SK-N-SH treated with all-trans-retinoic acid at 6 μM for 48 hours (cell line): Measurements from ENCODE around the gene ZMIZ1.

ENCODE experiments used
- ATAC-seq: fragments of 200-7000 bp; cut with Tn5 transposase; 3 replicates; pipeline ENCODE4 v1.9.1; 2020; ENCODE audit warnings: mild to moderate bottlenecking, moderate library complexity
- ARNTL ChIP-seq: fragments of 450-650 bp; formaldehyde crosslinking; IDR thresholded peaks from 2 replicates; pipeline ENCODE4 v1.5.0; 2020; ENCODE audit warnings: low read depth, mild to moderate bottlenecking, moderate library complexity, borderline replicate concordance
- CSDC2 ChIP-seq: fragments of 250-450 bp; sonication (Bioruptor Pico); IDR thresholded peaks from 2 replicates; pipeline ENCODE4 v1.5.0; 2020; ENCODE audit warnings: mild to moderate bottlenecking, moderate library complexity
- GLIS3 ChIP-seq: fragments of 250-450 bp; sonication (Bioruptor Pico); IDR thresholded peaks from 2 replicates; pipeline ENCODE4 v1.5.0; 2020; ENCODE audit warnings: mild to moderate bottlenecking, moderate library complexity
- ISL1 ChIP-seq: fragments of 250-450 bp; sonication (Bioruptor Pico); IDR thresholded peaks from 2 replicates; pipeline ENCODE4 v2.1.2; 2022; ENCODE audit warnings: mild to moderate bottlenecking, moderate library complexity
- OSR1 ChIP-seq: fragments of 250-450 bp; sonication (Bioruptor Pico); IDR thresholded peaks from 2 replicates; pipeline ENCODE4 v1.8.0; 2022; ENCODE audit warnings: moderate library complexity, mild to moderate bottlenecking, inconsistent platforms
- PPARA ChIP-seq: fragments of 250-450 bp; sonication (Bioruptor Pico); IDR thresholded peaks from 2 replicates; pipeline ENCODE4 v1.5.0; 2020; ENCODE audit warnings: mild to moderate bottlenecking, borderline replicate concordance
- RARB ChIP-seq: fragments of 250-450 bp; sonication (Bioruptor Pico); IDR thresholded peaks from 2 replicates; pipeline ENCODE4 v1.8.0; 2021; ENCODE audit warnings: mild to moderate bottlenecking, moderate library complexity
- TCF4 ChIP-seq: fragments of 250-450 bp; sonication (Bioruptor Pico); IDR thresholded peaks from 2 replicates; pipeline ENCODE4 v1.8.0; 2021; ENCODE audit warnings: mild to moderate bottlenecking, moderate library complexity, borderline replicate concordance
- ZC3H10 ChIP-seq: fragments of 250-450 bp; sonication (Bioruptor Pico); IDR thresholded peaks from 2 replicates; pipeline ENCODE4 v1.5.1; 2021; ENCODE audit warnings: mild to moderate bottlenecking, moderate library complexity
- ZFP3 ChIP-seq: fragments of 250-450 bp; sonication (Bioruptor Pico); IDR thresholded peaks from 2 replicates; pipeline ENCODE4 v1.5.0; 2020; ENCODE audit warnings: mild to moderate bottlenecking, moderate library complexity
- ZFP30 ChIP-seq: fragments of 450-650 bp; formaldehyde crosslinking; IDR thresholded peaks from 2 replicates; pipeline ENCODE4 v1.5.0; 2022; ENCODE audit warnings: mild to moderate bottlenecking, moderate library complexity
- ZNF8 ChIP-seq: fragments of 450-650 bp; formaldehyde crosslinking; IDR thresholded peaks from 2 replicates; pipeline ENCODE4 v1.5.0; 2020; ENCODE audit warnings: mild to moderate bottlenecking, moderate library complexity
- TF ChIP-seq, protein P1 (sequence below): fragments of 250-450 bp; sonication (Bioruptor Pico); IDR thresholded peaks from 2 replicates; pipeline ENCODE4 v1.5.1; 2021; ENCODE audit warnings: mild to moderate bottlenecking, moderate library complexity
- TF ChIP-seq, protein P2 (sequence below): fragments of 250-450 bp; sonication (Bioruptor Pico); IDR thresholded peaks from 2 replicates; pipeline ENCODE4 v1.8.0; 2021; ENCODE audit warnings: low read depth, mild to moderate bottlenecking, moderate library complexity, borderline replicate concordance
- TF ChIP-seq, protein P3 (sequence below): fragments of 250-450 bp; sonication (Bioruptor Pico); IDR thresholded peaks from 2 replicates; pipeline ENCODE4 v1.8.0; 2020; ENCODE audit warnings: mild to moderate bottlenecking, moderate library complexity, borderline replicate concordance
- TF ChIP-seq, protein P4 (sequence below): fragments of 250-450 bp; sonication (Bioruptor Pico); IDR thresholded peaks from 2 replicates; pipeline ENCODE4 v1.5.1; 2020; ENCODE audit warnings: low read depth, mild to moderate bottlenecking, moderate library complexity
- TF ChIP-seq, protein P5 (sequence below): fragments of 250-450 bp; sonication (Bioruptor Pico); IDR thresholded peaks from 2 replicates; pipeline ENCODE4 v1.5.0; 2020; ENCODE audit warnings: mild to moderate bottlenecking, moderate library complexity

Gene ZMIZ1

DNA sequence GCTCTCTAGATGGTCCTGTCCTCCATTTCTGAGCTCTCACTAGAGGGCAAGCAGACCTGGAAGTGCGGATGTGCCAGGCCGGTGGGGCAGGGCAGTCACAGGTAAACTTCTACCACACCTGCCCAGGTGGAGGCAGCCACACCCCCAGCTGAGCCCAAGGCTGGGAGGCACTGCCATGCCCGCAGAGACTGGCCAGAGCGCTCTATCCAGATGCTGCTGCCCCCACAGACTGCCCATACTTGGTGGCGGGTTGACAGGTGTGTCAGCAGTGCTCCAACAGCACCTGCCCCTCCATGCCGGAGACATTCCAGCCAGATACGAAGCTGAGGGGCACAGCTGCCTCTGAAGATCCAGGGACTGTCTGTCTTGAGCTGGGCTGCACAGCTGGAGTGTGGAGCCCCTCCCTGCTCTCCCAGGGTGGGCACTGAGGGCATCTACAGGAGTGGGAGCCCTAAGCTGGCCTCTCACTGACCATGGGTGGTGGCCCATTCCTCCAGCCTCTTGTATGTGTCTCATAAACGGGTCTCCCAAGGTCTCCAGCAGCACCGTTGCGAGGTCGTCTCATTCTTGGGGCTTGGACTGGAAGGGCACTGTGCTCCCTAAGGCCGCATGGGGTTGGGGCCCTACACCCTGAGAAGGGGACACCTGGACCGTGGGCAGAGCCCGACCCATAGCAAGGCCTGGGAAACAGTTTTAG is 240.4 kb downstream of the ZMIZ1 start:
- no peak for ATAC-seq
- no peak for TF ChIP-seq GLIS3 (CRISPR knock-in tag)
- TF ChIP-seq ZNF8 (CRISPR knock-in tag), result no peak
- TF ChIP-seq ZFP3, result no peak
- TF ChIP-seq ARNTL (CRISPR knock-in tag), result no peak
- TF ChIP-seq, protein P1, sequence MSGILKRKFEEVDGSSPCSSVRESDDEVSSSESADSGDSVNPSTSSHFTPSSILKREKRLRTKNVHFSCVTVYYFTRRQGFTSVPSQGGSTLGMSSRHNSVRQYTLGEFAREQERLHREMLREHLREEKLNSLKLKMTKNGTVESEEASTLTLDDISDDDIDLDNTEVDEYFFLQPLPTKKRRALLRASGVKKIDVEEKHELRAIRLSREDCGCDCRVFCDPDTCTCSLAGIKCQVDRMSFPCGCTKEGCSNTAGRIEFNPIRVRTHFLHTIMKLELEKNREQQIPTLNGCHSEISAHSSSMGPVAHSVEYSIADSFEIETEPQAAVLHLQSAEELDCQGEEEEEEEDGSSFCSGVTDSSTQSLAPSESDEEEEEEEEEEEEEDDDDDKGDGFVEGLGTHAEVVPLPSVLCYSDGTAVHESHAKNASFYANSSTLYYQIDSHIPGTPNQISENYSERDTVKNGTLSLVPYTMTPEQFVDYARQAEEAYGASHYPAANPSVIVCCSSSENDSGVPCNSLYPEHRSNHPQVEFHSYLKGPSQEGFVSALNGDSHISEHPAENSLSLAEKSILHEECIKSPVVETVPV (CRISPR knock-in tag), result no peak
- TF ChIP-seq ISL1 (CRISPR knock-in tag), result no peak

DNA sequence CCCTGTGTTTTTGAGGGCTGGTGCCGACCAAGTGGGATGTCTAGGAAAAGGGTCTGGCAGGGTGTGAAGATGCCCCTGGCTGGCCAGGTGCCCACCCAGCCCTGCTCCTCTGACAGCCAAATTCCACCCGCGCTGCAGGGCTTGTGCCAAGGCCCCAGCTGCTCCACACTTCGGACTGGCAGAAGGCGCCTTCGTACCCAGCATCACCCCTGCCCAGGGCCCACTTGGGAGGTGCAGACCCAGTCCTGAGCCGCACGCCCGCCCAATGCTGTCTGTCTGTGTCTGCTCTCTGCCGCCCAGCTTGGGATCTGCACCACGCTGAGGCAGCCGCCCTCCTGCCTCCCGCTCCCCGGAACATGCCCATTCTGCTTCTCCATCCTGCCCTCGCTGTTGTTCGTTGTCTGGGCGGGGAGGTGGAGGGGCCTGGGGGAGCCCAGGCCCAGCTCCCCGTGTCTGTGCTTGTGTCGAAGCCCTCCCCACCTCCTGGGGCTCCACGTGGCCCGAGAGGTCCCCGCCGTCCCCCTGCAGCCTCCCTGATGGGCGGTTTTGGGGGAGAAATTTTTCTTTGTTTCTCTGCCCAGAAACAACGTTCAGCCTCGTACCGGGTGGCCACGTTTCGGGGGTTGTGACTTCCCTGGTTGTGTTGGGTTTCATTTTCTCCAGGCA is 241.6 kb downstream of the ZMIZ1 start:
- TF ChIP-seq, protein P2, sequence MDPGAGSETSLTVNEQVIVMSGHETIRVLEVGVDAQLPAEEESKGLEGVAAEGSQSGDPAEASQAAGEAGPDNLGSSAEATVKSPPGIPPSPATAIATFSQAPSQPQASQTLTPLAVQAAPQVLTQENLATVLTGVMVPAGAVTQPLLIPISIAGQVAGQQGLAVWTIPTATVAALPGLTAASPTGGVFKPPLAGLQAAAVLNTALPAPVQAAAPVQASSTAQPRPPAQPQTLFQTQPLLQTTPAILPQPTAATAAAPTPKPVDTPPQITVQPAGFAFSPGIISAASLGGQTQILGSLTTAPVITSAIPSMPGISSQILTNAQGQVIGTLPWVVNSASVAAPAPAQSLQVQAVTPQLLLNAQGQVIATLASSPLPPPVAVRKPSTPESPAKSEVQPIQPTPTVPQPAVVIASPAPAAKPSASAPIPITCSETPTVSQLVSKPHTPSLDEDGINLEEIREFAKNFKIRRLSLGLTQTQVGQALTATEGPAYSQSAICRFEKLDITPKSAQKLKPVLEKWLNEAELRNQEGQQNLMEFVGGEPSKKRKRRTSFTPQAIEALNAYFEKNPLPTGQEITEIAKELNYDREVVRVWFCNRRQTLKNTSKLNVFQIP (CRISPR knock-in tag), result no peak
- TF ChIP-seq OSR1 (CRISPR knock-in tag) (no peak), TCF4 (CRISPR knock-in tag) (no peak)
- ATAC-seq, result no peak

DNA sequence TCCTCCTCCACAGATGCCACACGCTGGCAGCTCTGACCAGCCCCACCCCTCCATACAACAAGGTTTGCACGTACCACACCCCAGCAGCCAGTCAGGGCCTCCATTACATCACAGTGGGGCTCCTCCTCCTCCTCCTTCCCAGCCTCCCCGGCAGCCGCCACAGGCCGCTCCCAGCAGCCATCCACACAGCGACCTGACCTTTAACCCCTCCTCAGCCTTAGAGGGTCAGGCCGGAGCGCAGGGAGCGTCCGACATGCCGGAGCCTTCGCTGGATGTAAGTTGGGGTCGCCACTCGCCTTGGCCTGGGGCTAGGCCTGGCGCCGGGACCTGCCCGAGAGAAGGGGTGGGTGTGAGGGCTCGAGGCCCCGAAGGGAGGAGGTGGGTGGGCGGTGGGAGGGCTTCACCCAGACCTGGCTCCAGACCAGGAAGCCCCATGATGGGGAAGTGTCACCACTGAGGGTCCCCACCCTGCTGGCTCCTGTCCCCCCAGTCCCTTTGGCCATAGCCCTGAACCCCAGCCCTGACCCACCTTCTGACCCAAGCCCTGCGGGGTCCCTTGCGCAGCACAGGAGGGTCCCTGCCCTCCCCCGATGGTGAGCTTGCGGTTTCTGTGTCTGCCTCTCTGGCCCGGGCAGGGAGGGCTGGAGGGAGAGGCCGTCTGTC is 242.3 kb downstream of the ZMIZ1 start:
- no peak for ATAC-seq
- TF ChIP-seq RARB (CRISPR knock-in tag), result no peak
- TF ChIP-seq GLIS3 (CRISPR knock-in tag), result no peak
- no peak for TF ChIP-seq TCF4 (CRISPR knock-in tag)
- TF ChIP-seq CSDC2 (CRISPR knock-in tag), result no peak
- TF ChIP-seq ZC3H10 (CRISPR knock-in tag), result no peak
- TF ChIP-seq ZFP3, result no peak
- TF ChIP-seq, protein P1 (CRISPR knock-in tag), result no peak
- TF ChIP-seq ZNF8 (CRISPR knock-in tag), result no peak
- TF ChIP-seq OSR1 (CRISPR knock-in tag), result no peak
- TF ChIP-seq, protein P2 (CRISPR knock-in tag), result no peak
- TF ChIP-seq, protein P3, sequence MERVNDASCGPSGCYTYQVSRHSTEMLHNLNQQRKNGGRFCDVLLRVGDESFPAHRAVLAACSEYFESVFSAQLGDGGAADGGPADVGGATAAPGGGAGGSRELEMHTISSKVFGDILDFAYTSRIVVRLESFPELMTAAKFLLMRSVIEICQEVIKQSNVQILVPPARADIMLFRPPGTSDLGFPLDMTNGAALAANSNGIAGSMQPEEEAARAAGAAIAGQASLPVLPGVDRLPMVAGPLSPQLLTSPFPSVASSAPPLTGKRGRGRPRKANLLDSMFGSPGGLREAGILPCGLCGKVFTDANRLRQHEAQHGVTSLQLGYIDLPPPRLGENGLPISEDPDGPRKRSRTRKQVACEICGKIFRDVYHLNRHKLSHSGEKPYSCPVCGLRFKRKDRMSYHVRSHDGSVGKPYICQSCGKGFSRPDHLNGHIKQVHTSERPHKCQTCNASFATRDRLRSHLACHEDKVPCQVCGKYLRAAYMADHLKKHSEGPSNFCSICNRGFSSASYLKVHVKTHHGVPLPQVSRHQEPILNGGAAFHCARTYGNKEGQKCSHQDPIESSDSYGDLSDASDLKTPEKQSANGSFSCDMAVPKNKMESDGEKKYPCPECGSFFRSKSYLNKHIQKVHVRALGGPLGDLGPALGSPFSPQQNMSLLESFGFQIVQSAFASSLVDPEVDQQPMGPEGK (CRISPR knock-in tag), result no peak
- TF ChIP-seq PPARA (CRISPR knock-in tag), result no peak

DNA sequence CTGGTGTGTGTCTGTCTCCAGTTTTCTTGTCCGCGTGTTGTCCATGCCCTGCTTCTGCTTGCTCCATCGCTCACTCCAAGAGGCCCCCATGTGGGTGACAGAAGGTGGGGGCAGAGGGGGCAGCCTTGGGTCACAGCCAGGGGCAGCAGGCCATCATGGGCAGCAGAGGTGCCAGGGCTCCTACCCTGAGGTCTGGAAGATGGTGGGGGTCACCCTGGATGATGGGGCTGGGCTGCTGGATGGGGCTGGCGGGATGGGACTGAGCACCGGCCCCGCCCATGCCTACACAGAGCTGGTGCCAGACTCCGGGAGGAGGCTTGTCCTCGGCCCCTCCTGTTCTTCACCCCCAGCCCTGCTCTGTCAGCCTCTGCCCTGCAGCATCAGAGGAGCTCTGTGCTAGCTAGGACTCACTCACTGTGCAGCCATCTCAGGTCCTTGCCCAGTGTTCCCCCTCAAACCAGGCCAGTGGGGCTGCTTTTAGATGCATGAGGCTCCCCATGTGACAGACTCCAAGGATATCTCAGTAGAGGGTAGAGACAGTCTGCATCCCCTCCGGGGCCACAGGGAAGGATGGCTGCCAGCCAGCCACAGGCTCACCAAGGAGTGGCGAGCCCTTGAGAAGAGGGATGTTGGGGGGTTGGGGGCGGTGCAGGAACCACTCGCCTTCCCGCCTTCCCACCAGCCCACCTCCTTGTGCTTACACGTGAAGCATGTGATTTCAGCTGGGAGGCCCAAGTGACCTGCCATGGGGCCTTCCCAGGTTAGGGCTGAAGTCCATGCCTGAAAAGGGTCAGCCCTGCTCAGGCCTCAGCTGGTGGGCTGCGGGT is 243.0 kb downstream of the ZMIZ1 start:
- ATAC-seq, result no peak; the same call in 2 of the 3 replicates
- TF ChIP-seq PPARA (CRISPR knock-in tag), result no peak
- no peak for TF ChIP-seq ZFP30 (CRISPR knock-in tag)
- TF ChIP-seq, protein P4, sequence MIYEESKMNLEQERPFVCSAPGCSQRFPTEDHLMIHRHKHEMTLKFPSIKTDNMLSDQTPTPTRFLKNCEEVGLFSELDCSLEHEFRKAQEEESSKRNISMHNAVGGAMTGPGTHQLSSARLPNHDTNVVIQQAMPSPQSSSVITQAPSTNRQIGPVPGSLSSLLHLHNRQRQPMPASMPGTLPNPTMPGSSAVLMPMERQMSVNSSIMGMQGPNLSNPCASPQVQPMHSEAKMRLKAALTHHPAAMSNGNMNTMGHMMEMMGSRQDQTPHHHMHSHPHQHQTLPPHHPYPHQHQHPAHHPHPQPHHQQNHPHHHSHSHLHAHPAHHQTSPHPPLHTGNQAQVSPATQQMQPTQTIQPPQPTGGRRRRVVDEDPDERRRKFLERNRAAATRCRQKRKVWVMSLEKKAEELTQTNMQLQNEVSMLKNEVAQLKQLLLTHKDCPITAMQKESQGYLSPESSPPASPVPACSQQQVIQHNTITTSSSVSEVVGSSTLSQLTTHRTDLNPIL (CRISPR knock-in tag), result no peak
- TF ChIP-seq, protein P5, sequence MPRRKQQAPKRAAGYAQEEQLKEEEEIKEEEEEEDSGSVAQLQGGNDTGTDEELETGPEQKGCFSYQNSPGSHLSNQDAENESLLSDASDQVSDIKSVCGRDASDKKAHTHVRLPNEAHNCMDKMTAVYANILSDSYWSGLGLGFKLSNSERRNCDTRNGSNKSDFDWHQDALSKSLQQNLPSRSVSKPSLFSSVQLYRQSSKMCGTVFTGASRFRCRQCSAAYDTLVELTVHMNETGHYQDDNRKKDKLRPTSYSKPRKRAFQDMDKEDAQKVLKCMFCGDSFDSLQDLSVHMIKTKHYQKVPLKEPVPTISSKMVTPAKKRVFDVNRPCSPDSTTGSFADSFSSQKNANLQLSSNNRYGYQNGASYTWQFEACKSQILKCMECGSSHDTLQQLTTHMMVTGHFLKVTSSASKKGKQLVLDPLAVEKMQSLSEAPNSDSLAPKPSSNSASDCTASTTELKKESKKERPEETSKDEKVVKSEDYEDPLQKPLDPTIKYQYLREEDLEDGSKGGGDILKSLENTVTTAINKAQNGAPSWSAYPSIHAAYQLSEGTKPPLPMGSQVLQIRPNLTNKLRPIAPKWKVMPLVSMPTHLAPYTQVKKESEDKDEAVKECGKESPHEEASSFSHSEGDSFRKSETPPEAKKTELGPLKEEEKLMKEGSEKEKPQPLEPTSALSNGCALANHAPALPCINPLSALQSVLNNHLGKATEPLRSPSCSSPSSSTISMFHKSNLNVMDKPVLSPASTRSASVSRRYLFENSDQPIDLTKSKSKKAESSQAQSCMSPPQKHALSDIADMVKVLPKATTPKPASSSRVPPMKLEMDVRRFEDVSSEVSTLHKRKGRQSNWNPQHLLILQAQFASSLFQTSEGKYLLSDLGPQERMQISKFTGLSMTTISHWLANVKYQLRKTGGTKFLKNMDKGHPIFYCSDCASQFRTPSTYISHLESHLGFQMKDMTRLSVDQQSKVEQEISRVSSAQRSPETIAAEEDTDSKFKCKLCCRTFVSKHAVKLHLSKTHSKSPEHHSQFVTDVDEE (CRISPR knock-in tag), result no peak
